Ureter (tissue), 1 donor: ENCODE measurements around the gene CD82. TPM values are rescaled to one million over a fixed set of nuclear protein-coding genes. Genes with fewer than 3 reads are reported as not detected.
"Not testable (repeated sequence)": the region's sequence is repeated elsewhere in the genome, so short reads cannot be mapped to it uniquely, and the experiment has no call there.

ENCODE experiments used
- DNase-seq: peaks from one replicate; pipeline ENCODE4 v3.0.0-alpha.2; 2020; ENCODE audit warnings: low spot score
- total RNA-seq: library from RNA; stranded (reverse); gene quantifications from one replicate; pipeline ENCODE4 v1.2.4, GENCODE V29; 2023
- donor health status: DM: yes; HTN: yes; CAD: no.

Gene CD82
- total RNA-seq, 1 donor from 2014 or later, result 148 TPM

GRCh38 chr11:44533921-44534711, 31.3 kb upstream of the CD82 start:
- no peak for DNase-seq

GRCh38 chr11:44535191-44535980, 30.1 kb upstream of the CD82 start:
- DNase-seq, result no peak

- no peak for DNase-seq
Measured at GRCh38 chr11:44536788-44537516, 28.5 kb upstream of the CD82 start.

- DNase-seq, result no peak
Measured at GRCh38 chr11:44537679-44538078, 27.8 kb upstream of the CD82 start.

GRCh38 chr11:44538375-44539054, 26.9 kb upstream of the CD82 start:
- DNase-seq, result peak; percentile 80

- DNase-seq, result no peak
Measured at GRCh38 chr11:44539971-44540370, 25.5 kb upstream of the CD82 start.

- no peak for DNase-seq
Measured at GRCh38 chr11:44540667-44541066, 24.8 kb upstream of the CD82 start.

GRCh38 chr11:44542372-44542771, 23.1 kb upstream of the CD82 start:
- no peak for DNase-seq

- not testable (repeated sequence) for DNase-seq
Measured at GRCh38 chr11:44546984-44547383, 18.5 kb upstream of the CD82 start.

GRCh38 chr11:44547534-44547933, 17.9 kb upstream of the CD82 start:
- not testable (repeated sequence) for DNase-seq

GRCh38 chr11:44548032-44548695, 17.3 kb upstream of the CD82 start:
- no peak for DNase-seq

- not testable (repeated sequence) for DNase-seq
Measured at GRCh38 chr11:44548961-44549749, 16.3 kb upstream of the CD82 start.

GRCh38 chr11:44550123-44550522, 15.3 kb upstream of the CD82 start:
- no peak for DNase-seq

- DNase-seq, result no peak
Measured at GRCh38 chr11:44551456-44552139, 13.9 kb upstream of the CD82 start.

GRCh38 chr11:44555031-44555800, 10.2 kb upstream of the CD82 start:
- DNase-seq, result no peak

GRCh38 chr11:44556735-44557409, 8.6 kb upstream of the CD82 start:
- DNase-seq, result peak; percentile 66

- DNase-seq, result no peak
Measured at GRCh38 chr11:44557464-44557863, 8.0 kb upstream of the CD82 start.

GRCh38 chr11:44559207-44559939, 6.1 kb upstream of the CD82 start:
- DNase-seq, result no peak
